HepG2 (cell line): ENCODE measurements around the gene USP17L10. TPM values are rescaled to one million over a fixed set of nuclear protein-coding genes. Genes with fewer than 3 reads are reported as not detected.
"Not testable (repeated sequence)": the region's sequence is repeated elsewhere in the genome, so short reads cannot be mapped to it uniquely, and the experiment has no call there.

Source experiments
- ATAC-seq: fragments of 200-7000 bp; cut with Tn5 transposase; 3 replicates; pipeline ENCODE4 v1.9.1; 2020; ENCODE audit warnings: mild to moderate bottlenecking, moderate library complexity
- BruUV-seq: library from RNA; stranded (reverse); fragments of 400-500 nt; replicated peaks from 2 replicates; lab custom pipeline; 2021; lab: Mats Ljungman, UMichigan
- CTCF ChIA-PET: fragments of 300-600 bp; formaldehyde crosslinking; extraction: SDS; loops from one replicate; lab custom pipeline; 2021; ENCODE audit warnings: low total read pairs, inconsistent platforms, low intra/inter-chr PET ratio; lab: Yijun Ruan, JAX
- POLR2A ChIA-PET: fragments of 350-600 bp; sonication (Branson Sonifier 250); formaldehyde crosslinking; loops from one replicate; lab custom pipeline; 2020; ENCODE audit warnings: antibody characterized with exemption, inconsistent platforms; lab: Yijun Ruan, JAX
- DNase-seq: peaks from one replicate; pipeline ENCODE4 v3.0.0-alpha.2; 2015; ENCODE audit warnings: low spot score
- FAIRE-seq: peaks from 3 replicates; lab custom pipeline; 2011; peaks lifted over from hg19 to GRCh38; lab: Jason Lieb, UNC
- H2AFZ ChIP-seq: one replicate; pipeline ENCODE4 v1.6.1; 2011; ENCODE audit warnings: low read length, inconsistent platforms
- H3K27ac ChIP-seq: fragments of 300-600 bp; 3 replicates; pipeline ENCODE4 v1.8.0; 2011; ENCODE audit warnings: mixed run types, mild to moderate bottlenecking, mixed read lengths, low read length, inconsistent platforms; ENCODE audit not compliant: insufficient read depth; ENCODE audit errors: extremely low read length
- H3K27me3 ChIP-seq, 2 experiments: fragments of 200-600 bp in 1 of 2; 2 replicates in 1 of 2; 3 replicates in 1 of 2; pipeline versions ENCODE4 v1.6.0 to v1.8.0; 2011; ENCODE audit warnings: low read length in 2 of 2, mild to moderate bottlenecking in 2 of 2, moderate library complexity in 2 of 2, inconsistent platforms in 1 of 2; ENCODE audit not compliant: insufficient read depth in 2 of 2, control insufficient read depth in 1 of 2
- H3K36me3 ChIP-seq, 2 experiments: fragments of 200-600 bp in 1 of 2; replicated peaks in 1 of 2; 2 replicates in 1 of 2; 3 replicates in 1 of 2; pipeline versions ENCODE4 v1.5.1 to v1.8.0; 2011; ENCODE audit warnings: low read length in 2 of 2, inconsistent platforms in 1 of 2; ENCODE audit not compliant: insufficient read depth in 2 of 2, control insufficient read depth in 1 of 2
- H3K4me1 ChIP-seq: 2 replicates; pipeline ENCODE4 v1.5.1; 2012; ENCODE audit warnings: low read length, inconsistent platforms; ENCODE audit not compliant: insufficient read depth
- H3K4me2 ChIP-seq: 2 replicates; pipeline ENCODE4 v1.6.0; 2011; ENCODE audit warnings: low read depth, low read length, inconsistent platforms
- H3K4me3 ChIP-seq, 3 experiments: fragments of 200-600 bp in 1 of 3; sonication (generic), shearing (Covaris generic) in 1 of 3; replicated peaks in 1 of 3; 2 replicates each; pipeline ENCODE4 v1.5.1; 2011 to 2016; ENCODE audit warnings: low read length in 3 of 3, inconsistent platforms in 2 of 3, low read depth in 2 of 3, mild to moderate bottlenecking in 2 of 3, control low read depth in 1 of 3, mixed read lengths in 1 of 3; ENCODE audit not compliant: insufficient read depth in 1 of 3
- H3K79me2 ChIP-seq: one replicate; pipeline ENCODE4 v1.6.1; 2011; ENCODE audit warnings: low read length, inconsistent platforms; ENCODE audit not compliant: insufficient read depth
- H3K9ac ChIP-seq: 2 replicates; pipeline ENCODE4 v1.6.0; 2011; ENCODE audit warnings: mild to moderate bottlenecking, low read depth, low read length, inconsistent platforms; ENCODE audit not compliant: insufficient read depth
- H3K9me3 ChIP-seq: 2 replicates; pipeline ENCODE4 v1.5.1; 2012; ENCODE audit warnings: mild to moderate bottlenecking, low read length
- H4K20me1 ChIP-seq: 2 replicates; pipeline ENCODE4 v1.6.0; 2011; ENCODE audit warnings: inconsistent platforms, mild to moderate bottlenecking, low read length, moderate library complexity; ENCODE audit not compliant: insufficient read depth
- WGBS: methylation state at CpG from one replicate; pipeline ENCODE4 v1.1.6; 2017; ENCODE audit warnings: low lambda C conversion rate; 5-methylcytosine and 5-hydroxymethylcytosine counted together
- in situ Hi-C: cut with HindIII; loops from 2 replicates; pipeline ENCODE4 v1.10.0; 2017; ENCODE audit warnings: low pct_unique_long_range_greater_than_20kb; ENCODE audit not compliant: extremely low pct_ligation_motif_present
- intact Hi-C: fragments of 100-400 bp; cut with micrococcal nuclease; formaldehyde crosslinking; loops from one replicate; pipeline ENCODE4 v1.10.0; 2022; ENCODE audit not compliant: unreplicated experiment
- polyA plus RNA-seq, 8 experiments: library from polyadenylated mRNA; depleted of rRNA in 3 of 8; stranded (reverse) in 7 of 8; unstranded in 1 of 8; fragments of >200 nt; fragmentation: Illumina TruSeq in 4 of 8; extraction: Trizol in 4 of 8; gene quantifications; 2 replicates each; pipeline versions ENCODE4 v1.2.1 to v1.2.3, GENCODE V29; 2011 to 2016; ENCODE audit warnings: low read depth in 4 of 8, missing spikeins in 1 of 8, mixed read lengths in 1 of 8; ENCODE audit not compliant: insufficient read depth in 1 of 8
- total RNA-seq, 5 experiments: library from RNA; depleted of rRNA; stranded (reverse); fragments of >200 nt; fragmentation: Illumina TruSeq; extraction: Trizol; gene quantifications; 2 replicates each; pipeline ENCODE4 v1.2.3, GENCODE V29; 2016; ENCODE audit warnings: low read depth in 1 of 5

USP17L10 gene
- total and polyA plus RNA-seq, 2 of the 13 experiments (the other 11 are each of a cell fraction or from before 2014, with no cell fraction given), result not detected

DNA sequence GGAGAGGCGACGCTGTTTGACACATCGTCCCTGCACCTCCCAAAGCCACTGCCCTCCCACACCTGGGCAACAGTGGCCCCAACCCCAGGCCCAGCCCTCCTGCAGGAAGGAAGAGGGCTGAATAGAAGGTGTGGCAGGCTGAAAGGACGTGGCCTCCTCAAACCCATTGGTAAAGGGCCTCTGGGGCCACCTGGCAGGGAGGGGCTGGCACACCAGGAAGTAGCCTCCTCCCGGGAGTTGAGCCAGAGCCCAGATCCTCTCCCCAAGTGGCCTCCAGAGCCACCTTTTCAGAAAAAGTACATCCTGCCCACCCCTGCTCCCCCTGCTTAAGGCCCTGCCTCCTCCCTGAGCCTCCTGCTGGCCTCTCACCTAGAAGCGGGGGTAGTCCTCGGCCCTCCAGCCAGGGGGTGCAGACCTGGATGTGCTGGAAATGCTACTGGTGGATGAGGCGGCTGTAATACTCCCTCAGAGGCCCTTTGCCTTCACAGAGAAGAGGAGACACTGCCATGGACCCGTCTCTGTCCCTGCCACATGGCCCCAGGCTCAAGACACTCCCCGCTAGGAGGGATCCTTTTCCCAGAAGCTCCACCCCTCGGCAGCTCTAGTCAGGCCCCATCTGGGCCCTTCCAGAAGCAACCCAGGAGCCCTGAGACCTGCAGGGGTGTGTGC is 40.5 kb upstream of the USP17L10 start, which contains the start of gene FAM90A26:
Gene FAM90A26 (plus strand): TSS at position 619 of the 669 bp plus-strand sequence. CDS start 2,764 bp downstream, outside the sequence.
- ATAC-seq, H3K9me3 ChIP-seq, H3K4me2 ChIP-seq, in situ Hi-C loops, H4K20me1 ChIP-seq, H3K27ac ChIP-seq, H3K36me3 ChIP-seq, intact Hi-C loops, POLR2A ChIA-PET, H3K4me3 ChIP-seq, BruUV-seq, H3K9ac ChIP-seq, H3K27me3 ChIP-seq, H3K4me1 ChIP-seq, CTCF ChIA-PET, FAIRE-seq, DNase-seq, H2AFZ ChIP-seq, H3K79me2 ChIP-seq: not testable (repeated sequence)
- 100% methylated on average over 3 of the region's 11 CpGs for WGBS

DNA sequence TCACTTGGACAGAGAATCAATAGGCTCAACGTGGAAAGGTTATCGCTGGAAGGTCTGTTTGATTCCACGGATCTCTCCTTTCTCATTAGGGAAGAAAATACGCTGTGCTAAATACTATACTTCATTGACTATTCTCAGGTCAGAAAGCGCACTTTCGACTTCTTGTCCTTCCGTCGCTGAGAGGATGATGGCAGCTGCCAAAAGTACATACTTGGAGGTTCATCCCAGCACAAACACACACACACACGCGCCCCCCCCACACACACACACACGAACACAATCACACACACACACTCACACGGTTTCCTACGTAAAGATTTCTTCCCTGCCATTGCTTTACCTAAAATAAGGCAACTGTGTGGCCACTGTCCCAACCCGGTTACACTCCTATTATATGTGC is 4.2 kb downstream of the USP17L10 start:
- ATAC-seq, H3K4me3 ChIP-seq, intact Hi-C loops, H3K4me2 ChIP-seq, DNase-seq, H3K27me3 ChIP-seq, BruUV-seq, H3K27ac ChIP-seq, H3K9ac ChIP-seq, H3K9me3 ChIP-seq, H3K36me3 ChIP-seq, H4K20me1 ChIP-seq, in situ Hi-C loops, H3K79me2 ChIP-seq, FAIRE-seq, POLR2A ChIA-PET, CTCF ChIA-PET, H2AFZ ChIP-seq, H3K4me1 ChIP-seq: not testable (repeated sequence)
- 41% methylated on average over 12 of the region's 14 CpGs for WGBS

GRCh38 chr4:9215105-9215504 is 4.6 kb downstream of the USP17L10 start, which contains the start of gene USP17L11:
TSS of gene USP17L11 (plus strand) at chr4:9215405. CDS start at chr4:9215405, 0 bp downstream.
- H3K36me3 ChIP-seq, intact Hi-C loops, H3K9me3 ChIP-seq, H3K4me2 ChIP-seq, CTCF ChIA-PET, H3K27ac ChIP-seq, FAIRE-seq, H3K9ac ChIP-seq, H4K20me1 ChIP-seq, ATAC-seq, H3K4me1 ChIP-seq, H3K79me2 ChIP-seq, H3K27me3 ChIP-seq, in situ Hi-C loops, DNase-seq, POLR2A ChIA-PET, H3K4me3 ChIP-seq, BruUV-seq, H2AFZ ChIP-seq: not testable (repeated sequence)
- 63% methylated on average over 10 of the region's 14 CpGs for WGBS

GRCh38 chr4:9219852-9220251 is 9.4 kb downstream of the USP17L10 start, which contains the start of gene USP17L12:
TSS of gene USP17L12 (plus strand) at chr4:9220152. CDS start at chr4:9220152, 0 bp downstream.
- H3K27me3 ChIP-seq, ATAC-seq, intact Hi-C loops, CTCF ChIA-PET, H3K4me2 ChIP-seq, H3K4me3 ChIP-seq, FAIRE-seq, POLR2A ChIA-PET, H2AFZ ChIP-seq, H3K9ac ChIP-seq, H3K9me3 ChIP-seq, H3K4me1 ChIP-seq, DNase-seq, BruUV-seq, in situ Hi-C loops, H3K36me3 ChIP-seq, H3K79me2 ChIP-seq, H3K27ac ChIP-seq, H4K20me1 ChIP-seq: not testable (repeated sequence)
- WGBS, result no CpG with 5 or more reads among the region's 13 CpGs
